Measurements from ENCODE around the gene STXBP5.

The STXBP5 gene

GRCh38 chr6:147347179-147347881 lies 143.1 kb downstream of the STXBP5 start:
- DNase-seq (ENCODE audit: extremely low spot score): no peak
- no peak for TF ChIP-seq CTCF (IDR thresholded peaks at IDR 0.05; ENCODE audit: control extremely low read depth, extremely low read depth, low read depth, missing control alignments)
- ChIA-PET CTCF (interaction anchor here (1.9 kb wide), 1 partner anchor 17 kb away, joined by 5 read pairs; no protein-coding TSS in a partner anchor), POLR2A (no interaction called here)

GRCh38 chr6:147347882-147348575 lies 143.8 kb downstream of the STXBP5 start:
- DNase-seq (ENCODE audit: extremely low spot score): no peak
- POLR2A ChIA-PET: no interaction called here
- TF ChIP-seq CTCF (IDR thresholded peaks at IDR 0.05; ENCODE audit: control extremely low read depth, extremely low read depth, low read depth, missing control alignments): no peak
- CTCF ChIA-PET: interaction anchor here (1.9 kb wide), 1 partner anchor 18 kb away, joined by 5 read pairs; no protein-coding TSS in a partner anchor

GRCh38 chr6:147361311-147361981 lies 157.2 kb downstream of the STXBP5 start:
- DNase-seq (ENCODE audit: extremely low spot score): no peak
- TF ChIP-seq CTCF (IDR thresholded peaks at IDR 0.05; ENCODE audit: control extremely low read depth, extremely low read depth, low read depth, missing control alignments): no peak
- POLR2A ChIA-PET: no interaction called here
- CTCF ChIA-PET: interaction anchor here (0.7 kb wide), 1 partner anchor 9 kb away, joined by 3 read pairs; no protein-coding TSS in a partner anchor

- CTCF ChIA-PET: no interaction called here
Measured at GRCh38 chr6:147366290-147366689, 162.1 kb downstream of the STXBP5 start.

GRCh38 chr6:147371325-147371724 lies 167.1 kb downstream of the STXBP5 start:
- DNase-seq (ENCODE audit: extremely low spot score): no peak
- CTCF ChIA-PET: interaction anchor here (1.1 kb wide), 1 partner anchor 11 kb away, joined by 3 read pairs; no protein-coding TSS in a partner anchor
- no peak for TF ChIP-seq CTCF (IDR thresholded peaks at IDR 0.05; ENCODE audit: control extremely low read depth, extremely low read depth, low read depth, missing control alignments)
- POLR2A ChIA-PET: no interaction called here

More at GRCh38 chr6:147366290-147366689, 162.1 kb downstream of the STXBP5 start:
- TF ChIP-seq CTCF (IDR thresholded peaks at IDR 0.05; ENCODE audit: control extremely low read depth, extremely low read depth, low read depth, missing control alignments): no peak
- no peak for DNase-seq (ENCODE audit: extremely low spot score)
- POLR2A ChIA-PET: no interaction called here

- TF ChIP-seq CTCF (IDR thresholded peaks at IDR 0.05; ENCODE audit: control extremely low read depth, extremely low read depth, low read depth, missing control alignments): no peak
- no peak for DNase-seq (ENCODE audit: extremely low spot score)
- ChIA-PET CTCF (no interaction called here), POLR2A (no interaction called here)
Measured at GRCh38 chr6:147372806-147373205, 168.6 kb downstream of the STXBP5 start.
